Heart left ventricle (tissue), 13 donors: ENCODE data around the gene ZEB2.

ENCODE experiments used
- POLR2A ChIP-seq, 2 donors: fragments of 450-650 bp; IDR thresholded peaks; one replicate each; pipeline ENCODE4 v1.6.1; 2017; ENCODE audit warnings: antibody characterized with exemption in 2 of 2, mild to moderate bottlenecking in 2 of 2, moderate library complexity in 2 of 2
- TF ChIP-seq, protein P1 (sequence below), 12 donors: fragments of 200-600 bp; sonication (generic) in 4 of 12; IDR thresholded peaks; one replicate each; pipeline versions ENCODE4 v1.5.0 to v1.8.0; 2018 to 2022; ENCODE audit warnings: antibody characterized with exemption in 12 of 12, mild to moderate bottlenecking in 5 of 12
- donor health status: ischemic (EF 13 %, LVEDD 7.1; RV severe dilation, severe dysfunction).
- donor health status: DM: no; HTN: yes; CAD: no.
- donor health status: DM: no; HTN: no; CAD: no.
- donor health status: ischemic (EF 25% LVEDD 6.9; RV normal size, moderate dysfunction).
- donor health status: ischemic (EF 25% LVEDD 5.7; RV mildly dilated, moderate dysfunction).
- donor health status: ischemic (EF 35%, LVEDD 5.7; RV mildly dilated, moderate dysfunction).
- donor health status: nonischemic (EF 11% LVEDD 7.7; RV severe dilation, severe dysfunction).
- donor health status: DM: yes; HTN: yes; CAD: no.
- donor health status: PGD.
- donor health status: ischemic (EF 29% LVEDD 5.4; RV normal size, mild dysfunction).
- donor health status: nonischemic (EF 23%, LVEDD 6.1; RV moderate dilation, normal function).

DNA sequence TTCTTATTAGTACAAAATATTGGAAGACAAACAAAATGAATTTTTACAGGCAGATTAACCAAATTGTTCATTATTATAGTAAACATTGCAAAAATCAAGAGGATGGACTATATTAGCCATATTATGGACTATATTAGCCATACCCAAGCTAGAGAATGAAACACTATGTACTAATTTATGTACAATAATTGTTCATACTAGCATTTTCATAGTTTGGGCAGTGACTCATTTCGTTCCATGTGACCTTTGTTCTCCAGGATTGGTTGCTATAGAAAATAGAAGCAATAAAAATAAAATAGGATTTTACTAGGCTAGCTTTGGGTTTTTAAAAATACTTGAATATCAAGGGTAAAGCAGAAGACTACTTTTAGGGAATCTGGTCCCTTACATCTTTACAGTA is 176.8 kb downstream of the ZEB2 start:
- TF ChIP-seq, protein P1, sequence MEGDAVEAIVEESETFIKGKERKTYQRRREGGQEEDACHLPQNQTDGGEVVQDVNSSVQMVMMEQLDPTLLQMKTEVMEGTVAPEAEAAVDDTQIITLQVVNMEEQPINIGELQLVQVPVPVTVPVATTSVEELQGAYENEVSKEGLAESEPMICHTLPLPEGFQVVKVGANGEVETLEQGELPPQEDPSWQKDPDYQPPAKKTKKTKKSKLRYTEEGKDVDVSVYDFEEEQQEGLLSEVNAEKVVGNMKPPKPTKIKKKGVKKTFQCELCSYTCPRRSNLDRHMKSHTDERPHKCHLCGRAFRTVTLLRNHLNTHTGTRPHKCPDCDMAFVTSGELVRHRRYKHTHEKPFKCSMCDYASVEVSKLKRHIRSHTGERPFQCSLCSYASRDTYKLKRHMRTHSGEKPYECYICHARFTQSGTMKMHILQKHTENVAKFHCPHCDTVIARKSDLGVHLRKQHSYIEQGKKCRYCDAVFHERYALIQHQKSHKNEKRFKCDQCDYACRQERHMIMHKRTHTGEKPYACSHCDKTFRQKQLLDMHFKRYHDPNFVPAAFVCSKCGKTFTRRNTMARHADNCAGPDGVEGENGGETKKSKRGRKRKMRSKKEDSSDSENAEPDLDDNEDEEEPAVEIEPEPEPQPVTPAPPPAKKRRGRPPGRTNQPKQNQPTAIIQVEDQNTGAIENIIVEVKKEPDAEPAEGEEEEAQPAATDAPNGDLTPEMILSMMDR (IDR thresholded peaks at IDR 0.05), result no peak
- TF ChIP-seq POLR2A (IDR thresholded peaks at IDR 0.05), result no peak
